Jurkat, Clone E6-1 (cell line): Measurements from ENCODE around the gene NEK7. TPM values are rescaled to one million over a fixed set of nuclear protein-coding genes. Genes with fewer than 3 reads are reported as not detected.
"Not testable (repeated sequence)": the region's sequence is repeated elsewhere in the genome, so short reads cannot be mapped to it uniquely, and the experiment has no call there.

Source experiments
- DNase-seq: peaks from one replicate; pipeline ENCODE4 v3.0.0-alpha.2; 2011; ENCODE audit warnings: low read depth, low spot score
- H3K4me3 ChIP-seq: 2 replicates; pipeline ENCODE4 v1.5.1; 2011; ENCODE audit warnings: mild to moderate bottlenecking, low read length, control low read depth, moderate library complexity
- polyA plus RNA-seq: library from polyadenylated mRNA; unstranded; fragments of >200 nt; gene quantifications from one replicate; pipeline ENCODE4 v1.2.1, GENCODE V29; 2012; ENCODE audit warnings: missing spikeins; ENCODE audit not compliant: insufficient read length, insufficient read depth

The NEK7 gene
- 120 TPM for polyA plus RNA-seq

- no peak for DNase-seq
- H3K4me3 ChIP-seq = peak within 1 kb of the TSS; percentile 76
Observed at GRCh38 chr1:198156745-198157240, at the start of gene NEK7. Gene NEK7 (plus strand): TSS chr1:198156998. CDS start chr1:198232581, 75,583 bp downstream.

DNA sequence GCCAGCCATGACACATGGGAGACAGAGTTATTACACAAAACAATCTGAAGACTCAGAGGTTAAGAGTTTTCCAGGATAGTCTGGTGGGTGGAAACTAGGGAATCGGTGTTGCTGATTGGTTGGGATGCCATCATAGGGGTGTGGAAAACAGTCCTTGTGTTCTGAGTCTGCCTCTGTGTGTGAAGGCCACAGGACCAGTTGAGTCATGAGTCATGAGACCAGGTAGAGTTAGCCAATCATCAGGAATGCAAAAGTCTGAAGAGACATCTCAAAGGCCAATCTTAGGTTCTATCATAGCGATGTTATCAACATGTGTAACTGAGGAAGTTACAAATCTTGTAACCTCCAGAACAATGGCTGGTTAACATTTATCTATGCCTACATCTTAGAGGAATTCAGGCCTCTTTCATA, 49.7 kb upstream of the NEK7 start:
- no peak overlapping the region for H3K4me3 ChIP-seq
- DNase-seq = no peak

GRCh38 chr1:198108636-198109370, 48.0 kb upstream of the NEK7 start:
- H3K4me3 ChIP-seq = no peak overlapping the region
- no peak for DNase-seq

GRCh38 chr1:198109371-198109715, 47.5 kb upstream of the NEK7 start:
- no peak overlapping the region for H3K4me3 ChIP-seq
- no peak for DNase-seq

DNA sequence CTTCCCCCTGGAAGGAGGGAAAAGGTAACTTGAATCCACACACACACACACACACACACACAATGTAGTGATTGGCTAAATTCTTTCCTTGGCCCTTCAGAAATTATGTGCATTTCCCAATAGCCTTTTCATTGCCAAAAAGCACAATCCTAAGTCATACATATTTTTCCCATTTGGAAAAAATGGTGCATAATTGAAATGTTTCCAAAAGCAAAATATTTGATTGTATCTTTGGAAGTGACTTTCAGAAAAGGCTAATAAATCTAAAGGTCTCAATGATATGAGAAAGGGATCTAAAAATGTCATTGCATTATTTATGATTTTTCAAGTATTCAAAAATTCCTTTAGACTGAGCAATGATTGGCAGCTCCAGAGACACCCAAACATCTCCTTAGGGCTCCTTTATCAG, 43.5 kb upstream of the NEK7 start:
- no peak for DNase-seq
- no peak overlapping the region for H3K4me3 ChIP-seq

- no peak overlapping the region for H3K4me3 ChIP-seq
- DNase-seq = no peak
Observed at GRCh38 chr1:198116069-198116468, 40.7 kb upstream of the NEK7 start.

DNA sequence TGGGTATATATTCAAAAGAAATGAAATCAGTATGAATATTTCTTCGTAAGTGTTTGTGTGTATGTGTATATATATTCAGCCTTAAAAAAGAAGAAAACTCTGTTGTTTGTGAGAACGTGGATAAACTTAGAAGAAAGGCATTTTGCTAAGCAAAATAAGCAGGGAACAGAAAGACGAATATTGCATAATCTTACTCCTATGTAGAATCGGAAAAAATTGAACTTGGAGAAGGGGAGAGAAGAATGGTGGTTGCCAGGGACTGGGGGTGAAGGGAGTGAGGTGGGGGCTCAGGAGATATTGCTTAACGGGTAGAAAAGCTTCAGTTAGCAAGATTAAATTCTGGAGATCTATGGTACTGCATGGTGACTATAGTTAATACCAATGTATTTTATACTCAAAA, 40.3 kb upstream of the NEK7 start:
- DNase-seq = no peak

GRCh38 chr1:198117267-198117666, 39.5 kb upstream of the NEK7 start:
- H3K4me3 ChIP-seq = no peak overlapping the region
- no peak for DNase-seq

More for the DNA sequence above, 40.3 kb upstream of the NEK7 start:
- H3K4me3 ChIP-seq = no peak overlapping the region

DNA sequence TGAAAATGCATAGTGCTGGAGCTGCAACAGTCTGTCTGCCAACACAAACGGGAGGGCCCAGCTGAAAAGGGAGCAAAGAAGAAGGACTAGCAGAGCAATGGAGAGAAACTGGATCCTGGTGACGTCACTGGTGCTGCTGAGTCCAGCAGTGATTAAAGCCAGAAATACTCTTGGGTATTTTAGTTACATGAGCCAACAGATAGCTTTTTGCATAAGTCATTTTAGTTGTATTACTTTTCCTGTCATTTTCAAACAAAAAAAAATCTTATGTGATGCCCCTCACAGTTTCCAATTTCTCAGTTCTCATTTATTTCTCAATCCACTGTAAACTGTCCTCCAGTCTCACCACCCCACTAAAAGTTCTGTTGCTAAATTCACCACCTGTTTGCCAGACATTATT, 38.7 kb upstream of the NEK7 start:
- DNase-seq = no peak
- H3K4me3 ChIP-seq = no peak overlapping the region

- DNase-seq = no peak
- H3K4me3 ChIP-seq = no peak overlapping the region
Observed at GRCh38 chr1:198119906-198120305, 36.9 kb upstream of the NEK7 start.

DNA sequence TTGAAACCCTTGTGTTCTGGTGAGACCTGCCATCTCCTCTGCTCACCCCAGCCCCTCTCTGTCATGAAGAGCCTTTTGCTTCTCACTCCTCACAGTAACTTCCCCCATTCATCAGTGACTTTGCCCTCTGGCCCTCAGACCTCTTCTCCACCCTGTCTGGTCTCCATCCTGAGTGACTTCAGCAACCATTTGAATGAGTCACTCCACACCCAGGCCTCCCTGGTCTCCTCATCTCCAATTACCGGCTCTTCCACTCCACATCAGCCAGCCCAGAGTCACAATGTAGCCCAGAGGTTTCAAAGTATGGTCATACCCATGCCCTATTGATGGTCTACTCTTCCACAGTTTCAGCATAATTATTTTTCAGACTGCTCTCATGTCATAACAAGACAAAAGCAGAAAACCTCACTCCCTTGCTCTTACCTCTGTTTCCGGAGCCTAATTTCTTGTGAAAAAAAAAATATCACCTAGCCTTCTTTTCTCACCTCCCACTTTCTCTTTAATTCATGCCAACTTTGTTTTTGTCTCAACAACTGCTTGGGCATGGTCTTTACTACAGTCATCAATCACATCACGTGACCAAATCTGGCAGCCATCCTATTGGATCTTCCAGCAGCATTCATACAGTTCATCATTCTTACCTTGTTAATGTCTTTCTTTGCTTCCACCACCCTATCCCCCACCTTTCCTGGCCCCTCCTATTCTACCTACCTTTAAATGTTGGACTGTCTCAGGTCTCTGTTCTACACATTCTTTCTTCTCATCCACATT, 35.6 kb upstream of the NEK7 start:
- no peak for DNase-seq
- no peak overlapping the region for H3K4me3 ChIP-seq

DNA sequence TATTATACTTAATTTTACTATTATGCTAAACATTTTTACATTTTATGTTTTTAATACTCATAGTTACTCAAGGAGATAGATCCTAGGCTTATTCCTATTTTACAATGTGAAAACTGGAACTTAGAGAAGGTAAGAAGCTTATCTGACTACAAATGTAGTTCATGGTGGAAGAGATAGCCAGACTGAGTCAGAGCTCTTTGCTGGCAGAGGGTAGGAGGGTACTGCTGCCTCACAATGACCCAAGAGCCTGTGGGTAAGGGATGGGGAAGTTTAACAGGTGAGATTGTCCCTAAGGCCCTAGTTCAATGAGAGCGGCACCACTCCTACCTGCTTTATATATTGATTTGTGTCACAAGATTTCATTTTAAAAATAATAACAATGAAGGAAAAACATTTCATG, 34.1 kb upstream of the NEK7 start:
- DNase-seq = no peak

GRCh38 chr1:198123133-198123532, 33.7 kb upstream of the NEK7 start:
- DNase-seq = no peak
- H3K4me3 ChIP-seq = no peak overlapping the region

More for the DNA sequence above, 34.1 kb upstream of the NEK7 start:
- H3K4me3 ChIP-seq = no peak overlapping the region

GRCh38 chr1:198124673-198125072, 32.1 kb upstream of the NEK7 start:
- no peak overlapping the region for H3K4me3 ChIP-seq
- no peak for DNase-seq

- DNase-seq = no peak
- no peak overlapping the region for H3K4me3 ChIP-seq
Observed at GRCh38 chr1:198125995-198126735, 30.6 kb upstream of the NEK7 start.

DNA sequence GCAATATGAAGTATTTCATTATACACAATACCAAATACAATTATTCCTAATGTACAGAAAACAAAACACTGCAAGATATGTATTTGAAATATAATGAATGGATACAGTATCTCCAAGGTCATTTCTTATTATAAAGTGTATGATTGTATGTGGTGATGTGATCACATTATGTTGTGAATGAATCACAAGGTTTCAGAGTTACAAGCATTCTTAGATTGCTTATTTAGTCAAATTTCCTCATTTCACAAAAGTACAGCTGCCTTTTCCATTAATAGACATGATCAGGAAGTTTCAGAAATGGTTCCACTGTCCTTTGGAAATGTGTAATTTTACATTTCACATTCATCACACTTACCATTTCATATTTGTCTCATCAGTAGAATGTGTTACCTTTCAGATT, 28.3 kb upstream of the NEK7 start:
- DNase-seq = no peak
- no peak overlapping the region for H3K4me3 ChIP-seq

DNA sequence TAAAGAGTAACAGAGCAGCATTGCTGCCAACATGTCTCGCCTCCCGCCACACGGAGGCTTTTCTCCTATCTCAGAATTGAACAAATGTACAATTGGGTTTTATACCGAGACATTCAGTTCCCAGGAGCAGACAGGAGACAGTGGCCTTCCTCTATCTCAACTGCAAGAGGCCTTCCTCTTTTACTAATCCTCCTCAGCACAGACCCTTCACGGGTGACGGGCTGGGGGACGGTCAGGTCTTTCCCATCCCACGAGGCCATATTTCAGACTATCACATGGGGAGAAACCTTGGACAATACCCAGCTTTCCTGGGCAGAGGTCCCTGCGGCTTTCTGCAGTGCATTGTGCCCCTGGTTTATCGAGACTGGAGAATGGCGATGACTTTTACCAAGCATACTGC, 26.7 kb upstream of the NEK7 start:
- not testable (repeated sequence) for H3K4me3 ChIP-seq, DNase-seq

DNA sequence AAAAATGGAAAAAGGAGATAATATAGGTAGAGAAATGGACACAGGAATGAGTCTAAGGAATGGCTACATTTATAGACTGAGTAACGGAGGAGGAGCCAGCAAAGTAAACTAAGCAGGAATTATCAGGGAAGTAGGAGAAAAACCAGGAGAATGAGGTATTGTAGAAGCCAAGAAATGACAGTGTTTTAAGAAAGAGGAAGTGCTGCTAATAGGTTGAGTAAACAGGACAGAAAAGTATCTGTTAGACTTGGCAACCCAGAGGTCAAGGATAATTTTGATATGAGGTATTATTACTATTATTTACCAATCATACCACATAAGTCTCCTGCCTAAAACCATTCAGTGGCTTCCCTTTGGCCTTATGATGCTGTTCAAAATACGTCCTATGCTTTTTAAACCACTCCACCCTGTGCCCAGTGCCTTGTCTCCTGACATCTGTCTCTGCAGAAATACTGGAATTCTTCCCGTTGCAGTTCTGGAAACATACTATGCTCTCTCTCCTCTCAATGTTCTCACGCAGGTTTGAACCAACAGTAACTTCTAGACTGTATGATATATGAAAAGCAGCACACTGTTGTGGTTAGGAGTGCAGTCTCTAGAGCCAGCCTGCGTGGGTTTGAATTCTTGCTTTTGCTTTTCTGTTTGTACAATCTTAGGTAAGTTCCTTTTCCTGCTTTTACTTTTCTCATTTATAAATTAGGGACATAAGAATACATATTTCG, 24.6 kb upstream of the NEK7 start:
- H3K4me3 ChIP-seq = no peak overlapping the region
- no peak for DNase-seq

GRCh38 chr1:198134252-198134651, 22.5 kb upstream of the NEK7 start:
- DNase-seq = no peak
- no peak overlapping the region for H3K4me3 ChIP-seq
